H1 (cell line): ENCODE results near the gene CARM1.

Experiments
- JUN ChIP-seq: IDR thresholded peaks from 2 replicates; pipeline ENCODE4 v1.6.1; 2011; ENCODE audit warnings: low read depth, mild to moderate bottlenecking, improper control_type of control experiment, low read length
- POLR2A ChIP-seq, 2 experiments: IDR thresholded peaks; 1 replicate in 1 of 2; 2 replicates in 1 of 2; pipeline ENCODE4 v1.6.1; 2011; ENCODE audit warnings: low read depth in 2 of 2, low read length in 2 of 2, mild to moderate bottlenecking in 2 of 2; ENCODE audit errors: control extremely low read depth in 1 of 2

- no peak for TF ChIP-seq JUN
- TF ChIP-seq POLR2A (IDR thresholded peaks at IDR 0.05; ENCODE audit: control extremely low read depth in 1 of 2, low read depth in 2 of 2, low read length in 2 of 2) = peak in 1 of 2 experiments; percentile 21; a peak in 1 of 3 replicates
Observed at GRCh38 chr19:10829967-10830366, 41.4 kb upstream of the CARM1 start.
